SK-N-DZ (cell line): ENCODE data around the gene ADCY2.
"Not testable (repeated sequence)": the region's sequence is repeated elsewhere in the genome, so short reads cannot be mapped to it uniquely, and the experiment has no call there.

Experiments used
- DNase-seq: peaks from one replicate; pipeline ENCODE4 v3.0.0-alpha.2; 2015; ENCODE audit warnings: low spot score

Gene ADCY2

GRCh38 chr5:7395432-7395946, 449 bp upstream of the ADCY2 start:
- no peak for DNase-seq

- DNase-seq: no peak
Measured at GRCh38 chr5:7396713-7397454, 946 bp downstream of the ADCY2 start.

- no peak for DNase-seq
Measured at GRCh38 chr5:7397937-7398336, 2.0 kb downstream of the ADCY2 start.

- no peak for DNase-seq
Measured at GRCh38 chr5:7398596-7399280, 2.8 kb downstream of the ADCY2 start.

- DNase-seq: no peak
Measured at GRCh38 chr5:7405277-7405676, 9.3 kb downstream of the ADCY2 start.

GRCh38 chr5:7410936-7411511, 15.1 kb downstream of the ADCY2 start:
- no peak for DNase-seq

- DNase-seq: no peak
Measured at GRCh38 chr5:7412409-7412808, 16.5 kb downstream of the ADCY2 start.

- no peak for DNase-seq
Measured at GRCh38 chr5:7415123-7415522, 19.2 kb downstream of the ADCY2 start.

GRCh38 chr5:7415587-7416535, 19.9 kb downstream of the ADCY2 start:
- no peak for DNase-seq

- no peak for DNase-seq
Measured at GRCh38 chr5:7418276-7418675, 22.3 kb downstream of the ADCY2 start.

GRCh38 chr5:7419367-7419766, 23.4 kb downstream of the ADCY2 start:
- DNase-seq: no peak

GRCh38 chr5:7419846-7420245, 23.9 kb downstream of the ADCY2 start:
- no peak for DNase-seq

- no peak for DNase-seq
Measured at GRCh38 chr5:7420510-7421280, 24.8 kb downstream of the ADCY2 start.

- DNase-seq: no peak
Measured at GRCh38 chr5:7422316-7423106, 26.6 kb downstream of the ADCY2 start.

GRCh38 chr5:7423231-7423630, 27.3 kb downstream of the ADCY2 start:
- DNase-seq: not testable (repeated sequence)

GRCh38 chr5:7425830-7426229, 29.9 kb downstream of the ADCY2 start:
- DNase-seq: no peak

- no peak for DNase-seq
Measured at GRCh38 chr5:7426284-7426683, 30.3 kb downstream of the ADCY2 start.

- DNase-seq: no peak
Measured at GRCh38 chr5:7434914-7435313, 39.0 kb downstream of the ADCY2 start.

GRCh38 chr5:7435503-7435902, 39.6 kb downstream of the ADCY2 start:
- DNase-seq: no peak

GRCh38 chr5:7436521-7436920, 40.6 kb downstream of the ADCY2 start:
- DNase-seq: no peak
